IPS DF 4.7 (cell line): ENCODE measurements around the gene CKS2.
A peak's percentile ranks its signal among the peaks of the same experiment; 100 is the strongest.
"Not testable (repeated sequence)": the region's sequence is repeated elsewhere in the genome, so short reads cannot be mapped to it uniquely, and the experiment has no call there.

Experiments used
- DNase-seq: peaks from one replicate; pipeline ENCODE4 v3.0.0-alpha.2; 2013; ENCODE audit warnings: low spot score; ENCODE audit errors: extremely low read depth

Gene CKS2

GRCh38 chr9:89310475-89311345, at the start of gene CKS2:
Gene CKS2 (plus strand): TSS chr9:89311195. CDS start chr9:89311293, 98 bp downstream.
- peak; percentile 99 for DNase-seq

- no peak for DNase-seq
Measured at GRCh38 chr9:89273528-89274279, 37.3 kb upstream of the CKS2 start.

GRCh38 chr9:89274838-89275237, 36.2 kb upstream of the CKS2 start:
- no peak for DNase-seq

GRCh38 chr9:89276040-89276439, 35.0 kb upstream of the CKS2 start:
- not testable (repeated sequence) for DNase-seq

GRCh38 chr9:89277043-89277442, 34.0 kb upstream of the CKS2 start:
- DNase-seq: no peak

- no peak for DNase-seq
Measured at GRCh38 chr9:89277454-89277853, 33.5 kb upstream of the CKS2 start.

GRCh38 chr9:89278551-89278950, 32.4 kb upstream of the CKS2 start:
- DNase-seq: no peak

GRCh38 chr9:89278997-89279739, 31.8 kb upstream of the CKS2 start:
- DNase-seq: peak; percentile 49

GRCh38 chr9:89281106-89281505, 29.9 kb upstream of the CKS2 start:
- DNase-seq: no peak

GRCh38 chr9:89282248-89282968, 28.6 kb upstream of the CKS2 start:
- DNase-seq: not testable (repeated sequence)

- DNase-seq: no peak
Measured at GRCh38 chr9:89284076-89284475, 26.9 kb upstream of the CKS2 start.

- no peak for DNase-seq
Measured at GRCh38 chr9:89291741-89292140, 19.3 kb upstream of the CKS2 start.

GRCh38 chr9:89293014-89293413, 18.0 kb upstream of the CKS2 start:
- DNase-seq: no peak

- no peak for DNase-seq
Measured at GRCh38 chr9:89295400-89295799, 15.6 kb upstream of the CKS2 start.

- not testable (repeated sequence) for DNase-seq
Measured at GRCh38 chr9:89301996-89302395, 9.0 kb upstream of the CKS2 start.

- no peak for DNase-seq
Measured at GRCh38 chr9:89304020-89304833, 6.8 kb upstream of the CKS2 start.

GRCh38 chr9:89304834-89305188, 6.2 kb upstream of the CKS2 start:
- no peak for DNase-seq

- DNase-seq: no peak
Measured at GRCh38 chr9:89305868-89306267, 5.1 kb upstream of the CKS2 start.

GRCh38 chr9:89309166-89309565, 1.8 kb upstream of the CKS2 start:
- DNase-seq: no peak
